ENCODE data around the gene INSR.
"Not testable (repeated sequence)": the region's sequence is repeated elsewhere in the genome, so short reads cannot be mapped to it uniquely, and the experiment has no call there.

INSR gene

DNA sequence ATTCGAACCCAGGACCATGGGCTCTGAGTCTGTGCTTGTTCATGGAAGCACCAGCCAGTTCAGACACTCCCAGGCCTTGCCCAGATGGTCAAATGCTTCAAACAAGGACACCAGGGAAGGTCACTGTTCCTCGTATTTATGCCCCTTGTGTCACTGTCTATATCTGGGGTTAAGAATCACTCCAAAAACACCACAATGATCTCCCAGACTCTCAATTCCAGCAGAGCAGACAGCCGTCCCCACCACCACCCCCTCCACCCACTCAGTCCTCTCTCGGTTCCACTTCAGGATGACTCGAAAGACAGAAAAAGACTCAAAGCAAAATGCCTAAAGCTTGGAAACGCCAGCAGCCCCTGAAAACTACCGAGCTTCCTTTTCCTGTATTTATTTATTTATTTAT, 79.0 kb downstream of the INSR start:
- no peak for DNase-seq

- DNase-seq = no peak
These were observed 79.7 kb downstream of the INSR start for GRCh38 chr19:7214324-7215089.

DNA sequence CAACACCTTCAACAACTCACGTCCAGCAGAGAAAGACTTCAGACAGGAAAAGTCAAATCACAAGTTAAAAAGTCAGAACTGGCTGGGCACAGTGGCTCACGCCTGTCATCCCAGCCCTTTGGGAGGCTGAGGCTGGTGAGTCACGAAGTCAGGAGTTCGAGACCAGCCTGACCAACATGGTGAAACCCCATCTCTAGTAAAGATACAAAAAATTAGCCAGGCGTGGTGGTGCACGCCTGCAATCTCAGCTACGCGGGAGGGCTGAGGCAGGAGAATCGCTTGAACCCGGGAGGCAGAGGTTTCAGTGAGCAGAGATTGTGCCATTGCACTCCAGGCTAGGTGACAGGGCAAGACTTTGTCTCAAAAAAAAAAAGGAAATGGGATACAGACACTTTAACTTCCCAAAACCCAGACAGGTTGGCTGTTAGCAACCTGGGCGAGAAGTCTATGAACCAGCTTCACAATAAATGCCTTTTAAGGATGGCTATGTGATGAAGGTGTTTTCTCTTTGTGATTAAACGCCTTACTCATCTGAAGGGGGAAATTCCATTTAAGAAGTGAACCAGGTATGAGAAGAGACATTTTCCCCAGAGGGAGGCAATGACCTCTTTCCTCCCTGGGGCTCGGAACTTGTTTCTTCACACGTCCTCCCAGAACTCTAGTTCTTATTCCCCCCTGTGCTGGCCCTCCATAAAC, 80.4 kb downstream of the INSR start:
- DNase-seq = no peak

DNA sequence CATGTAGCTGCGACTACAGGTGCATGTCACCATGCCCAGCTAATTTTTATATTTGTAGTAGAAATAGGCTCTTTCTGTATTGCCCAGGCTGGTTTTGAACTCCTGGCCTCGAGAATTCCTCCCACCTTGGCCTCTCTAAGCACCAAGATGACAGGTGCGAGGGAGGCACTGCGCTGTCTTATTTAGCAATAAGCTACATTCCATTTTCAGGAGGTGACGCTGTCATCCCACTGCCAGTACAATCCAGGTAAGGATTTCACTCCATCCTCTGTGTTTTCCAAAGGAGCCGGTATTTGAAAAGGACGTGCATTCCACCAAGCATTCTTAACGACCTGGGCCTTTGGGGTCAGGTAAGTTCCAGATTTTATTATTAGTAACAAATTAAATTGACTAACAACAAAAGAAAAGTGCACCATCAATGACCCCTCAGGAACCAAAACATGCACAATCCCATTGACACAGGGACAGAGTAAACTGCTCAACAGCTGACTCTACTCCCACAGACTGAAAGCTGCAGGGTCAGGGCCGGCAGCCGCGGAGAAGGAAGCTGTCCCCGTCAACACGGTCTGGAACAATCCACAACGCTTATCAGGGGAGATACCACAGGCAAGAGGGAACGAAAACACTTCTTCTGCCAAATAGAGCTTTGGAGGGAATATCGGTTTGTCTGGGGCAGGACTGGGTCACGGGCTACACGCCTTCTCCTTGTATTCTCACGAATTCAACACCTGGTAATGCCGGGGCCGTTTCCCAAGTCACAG, 82.8 kb downstream of the INSR start:
- no peak for DNase-seq

GRCh38 chr19:7210359-7210758, 83.9 kb downstream of the INSR start:
- DNase-seq = no peak

DNA sequence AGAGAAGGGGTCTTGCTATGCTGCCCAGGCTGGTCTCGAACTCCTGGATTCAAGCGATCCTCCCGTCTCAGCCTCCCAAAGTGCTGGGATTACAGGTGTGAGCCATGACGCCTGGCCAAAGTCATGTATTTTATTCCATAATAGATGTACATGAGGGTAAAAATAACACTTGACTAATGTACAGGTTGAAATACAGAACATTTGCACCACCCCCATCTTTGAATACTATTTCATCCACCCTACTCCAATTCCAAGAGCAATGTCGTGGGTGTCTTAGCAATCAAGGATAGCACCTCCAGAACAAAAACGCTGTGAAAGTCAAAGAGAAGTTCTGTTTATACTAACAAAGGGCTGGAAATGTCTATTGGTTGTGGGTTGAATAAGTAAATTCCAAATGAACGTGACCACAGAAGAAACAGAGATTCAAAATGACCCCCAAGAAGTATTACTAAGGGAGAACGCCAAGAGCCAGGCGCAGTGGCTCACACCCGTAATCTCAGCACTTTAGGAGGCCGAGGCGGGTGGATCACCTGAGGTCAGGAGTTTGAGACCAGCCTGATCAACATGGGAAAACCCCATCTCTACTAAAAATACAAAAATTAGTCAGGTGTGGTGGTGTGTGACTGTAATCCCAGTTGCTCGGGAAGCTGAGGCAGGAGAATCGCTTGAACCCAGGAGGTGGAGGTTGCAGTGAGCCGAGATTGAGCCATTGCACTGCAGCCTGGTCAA, 84.5 kb downstream of the INSR start:
- DNase-seq = not testable (repeated sequence)

DNA sequence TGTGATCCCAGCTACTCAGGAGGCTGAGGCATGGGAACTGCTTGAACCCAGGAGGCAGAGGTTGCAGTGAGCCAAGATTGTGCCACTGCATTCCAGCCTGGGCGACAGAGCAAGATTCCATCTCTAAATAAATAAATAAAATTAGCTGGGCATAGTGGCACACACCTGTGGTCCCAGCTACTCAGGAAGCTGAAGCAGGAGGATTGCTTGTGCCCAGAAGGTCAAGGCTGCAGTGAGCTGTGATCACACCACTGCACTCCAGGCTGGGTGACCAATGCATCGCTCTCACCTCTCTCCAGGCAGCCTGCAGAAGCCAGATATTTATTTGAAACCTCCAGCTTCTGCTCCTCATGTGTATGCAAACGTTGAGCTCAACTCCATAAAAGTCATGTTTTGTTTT, 85.2 kb downstream of the INSR start:
- DNase-seq = not testable (repeated sequence)

DNA sequence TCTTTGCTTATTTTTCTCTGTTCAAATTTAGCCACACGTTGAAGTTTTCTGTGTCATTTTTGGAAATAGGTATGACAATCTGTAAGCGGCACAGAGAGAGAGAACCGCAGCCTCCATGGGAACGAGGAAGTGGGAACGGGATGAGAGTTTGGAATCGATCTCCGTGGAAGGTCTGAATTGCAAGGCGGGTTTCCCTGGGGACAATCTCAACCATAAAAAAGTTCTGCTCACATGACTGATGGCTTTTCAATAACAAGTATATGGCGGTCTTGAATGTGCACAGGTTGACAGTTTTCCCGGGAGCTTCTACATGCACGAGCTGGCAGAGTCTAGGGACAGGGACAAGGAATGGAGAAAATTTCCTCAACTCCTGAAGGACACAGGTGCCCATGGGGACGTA, 90.9 kb downstream of the INSR start:
- DNase-seq = no peak

GRCh38 chr19:7202888-7203287, 91.3 kb downstream of the INSR start:
- no peak for DNase-seq

GRCh38 chr19:7200736-7201135, 93.5 kb downstream of the INSR start:
- no peak for DNase-seq

- no peak for DNase-seq
These were observed 94.3 kb downstream of the INSR start for GRCh38 chr19:7199613-7200533.

DNA sequence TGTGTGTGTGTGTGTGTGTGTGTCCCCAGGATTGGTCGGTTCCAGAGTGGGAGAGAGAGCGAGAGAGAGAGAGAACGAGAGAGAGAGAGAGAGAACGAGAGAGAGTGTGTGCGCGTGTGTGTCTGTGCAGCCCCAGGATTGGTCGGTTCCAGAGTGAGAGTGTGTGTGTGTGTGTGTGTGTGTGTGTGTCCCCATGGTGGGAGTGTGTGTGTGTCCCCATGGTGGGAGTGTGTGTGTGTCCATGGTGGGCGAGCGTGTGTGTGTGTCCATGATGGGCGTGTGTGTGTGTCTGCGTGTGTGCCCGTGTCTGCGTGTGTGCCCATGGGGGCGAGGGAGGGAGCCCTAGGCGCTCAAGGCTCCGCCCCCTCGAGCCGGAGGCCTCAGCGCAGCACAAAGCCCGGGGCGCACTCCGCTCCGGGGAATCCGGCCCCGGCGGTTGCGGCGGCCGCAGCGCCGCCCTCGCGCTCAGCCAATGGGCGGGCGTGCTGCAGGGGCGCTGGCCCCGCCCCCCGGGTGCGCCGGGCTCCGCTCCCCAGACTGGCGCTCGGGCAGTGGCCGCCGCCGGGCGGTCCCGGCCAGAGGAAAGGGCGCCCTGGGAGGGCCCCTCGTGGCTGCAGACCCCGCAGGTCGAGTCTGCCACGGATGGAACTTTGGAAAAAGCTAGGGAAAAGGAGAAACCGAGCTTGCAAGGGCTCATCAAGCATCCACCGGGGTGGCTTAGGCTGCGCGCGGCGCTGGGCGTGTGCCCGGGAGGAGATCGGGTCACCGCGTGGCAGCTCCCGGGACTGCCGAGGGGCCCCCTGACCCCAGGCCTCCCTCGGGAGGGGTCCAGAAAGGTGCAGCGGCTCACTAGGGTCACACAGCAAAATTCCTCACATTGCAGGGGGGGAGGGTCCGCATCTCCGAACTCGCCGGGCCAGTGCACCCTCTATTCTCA, 96.2 kb downstream of the INSR start:
- DNase-seq = peak; percentile 86 to 97

- peak; percentile 53 to 74 for DNase-seq
These were observed 97.0 kb downstream of the INSR start for GRCh38 chr19:7197119-7197759.

- DNase-seq = no peak
These were observed 97.5 kb downstream of the INSR start for GRCh38 chr19:7196763-7197118.

DNA sequence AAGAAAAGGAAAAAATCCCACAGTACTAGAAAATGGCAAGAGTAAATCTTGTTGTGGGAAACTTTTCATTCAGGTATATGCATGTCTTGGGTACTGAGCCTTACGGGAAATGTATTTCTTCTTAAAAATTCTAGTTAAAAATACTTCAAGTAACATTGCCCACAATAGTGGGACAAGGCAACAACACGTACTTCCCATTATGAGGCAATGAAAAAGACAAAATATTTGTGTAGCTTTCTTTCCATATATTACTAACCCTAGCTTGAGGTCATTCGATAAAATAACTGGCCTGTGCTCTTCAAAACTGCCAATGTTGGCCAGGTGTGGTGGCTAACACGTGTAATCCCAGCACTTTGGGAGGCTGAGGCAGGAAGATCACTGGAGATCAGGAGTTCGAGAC, 99.2 kb downstream of the INSR start:
- DNase-seq = no peak

DNA sequence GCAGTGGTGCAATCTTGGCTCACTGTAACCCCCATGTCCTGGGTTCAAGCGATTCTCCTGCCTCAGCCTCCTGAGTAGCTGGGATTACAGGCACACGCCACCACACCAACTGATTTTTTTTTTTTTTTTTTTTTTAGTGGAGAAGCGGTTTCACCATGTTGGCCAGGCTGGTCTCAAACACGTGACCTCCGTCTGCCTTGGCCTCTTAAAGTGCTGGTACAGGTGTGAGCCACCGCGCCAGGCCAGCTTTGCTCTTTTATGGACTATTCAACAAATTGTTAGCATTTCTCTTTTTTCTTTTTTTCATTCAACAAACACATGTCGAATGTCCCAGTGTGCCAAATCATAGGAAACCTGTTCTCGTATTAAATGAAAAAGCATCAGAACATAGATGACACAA, 99.6 kb downstream of the INSR start:
- no peak for DNase-seq

DNA sequence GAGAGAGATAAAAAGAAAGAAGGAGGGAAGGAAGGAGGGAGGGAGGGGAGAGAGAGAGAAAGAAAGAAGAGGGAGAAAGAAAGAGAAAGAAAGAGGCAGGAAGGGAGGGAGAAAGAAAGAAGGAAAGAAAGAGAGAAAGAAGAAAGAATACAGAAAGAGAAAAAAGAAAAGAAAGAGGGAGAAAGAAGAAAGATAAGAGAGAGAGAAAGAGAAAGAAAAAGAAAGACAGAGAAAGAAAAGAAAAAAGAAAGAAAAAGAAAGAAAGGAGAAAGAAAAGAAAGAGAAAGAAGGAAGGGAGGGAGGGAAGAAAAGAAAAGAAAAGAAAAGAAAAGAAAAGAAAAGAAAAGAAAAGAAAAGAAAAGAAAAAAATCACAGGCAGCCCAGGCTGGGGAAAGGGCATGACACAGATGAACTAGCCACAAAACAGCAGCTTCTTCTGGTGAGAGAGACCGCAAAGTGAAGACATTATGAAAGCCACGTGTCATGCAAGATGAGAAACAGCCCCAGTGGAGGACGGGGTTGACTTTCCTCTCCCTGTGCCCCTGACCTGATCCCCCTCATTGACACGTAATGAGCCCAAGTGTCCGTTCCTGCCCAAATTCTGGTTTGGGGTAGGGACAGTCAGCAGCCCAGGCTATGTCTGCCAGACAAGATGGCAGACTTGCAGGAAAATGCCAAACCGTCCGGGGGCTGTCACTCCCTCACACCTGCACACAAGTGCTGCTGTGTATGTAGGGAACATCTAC, 102.1 kb downstream of the INSR start:
- no peak for DNase-seq

DNA sequence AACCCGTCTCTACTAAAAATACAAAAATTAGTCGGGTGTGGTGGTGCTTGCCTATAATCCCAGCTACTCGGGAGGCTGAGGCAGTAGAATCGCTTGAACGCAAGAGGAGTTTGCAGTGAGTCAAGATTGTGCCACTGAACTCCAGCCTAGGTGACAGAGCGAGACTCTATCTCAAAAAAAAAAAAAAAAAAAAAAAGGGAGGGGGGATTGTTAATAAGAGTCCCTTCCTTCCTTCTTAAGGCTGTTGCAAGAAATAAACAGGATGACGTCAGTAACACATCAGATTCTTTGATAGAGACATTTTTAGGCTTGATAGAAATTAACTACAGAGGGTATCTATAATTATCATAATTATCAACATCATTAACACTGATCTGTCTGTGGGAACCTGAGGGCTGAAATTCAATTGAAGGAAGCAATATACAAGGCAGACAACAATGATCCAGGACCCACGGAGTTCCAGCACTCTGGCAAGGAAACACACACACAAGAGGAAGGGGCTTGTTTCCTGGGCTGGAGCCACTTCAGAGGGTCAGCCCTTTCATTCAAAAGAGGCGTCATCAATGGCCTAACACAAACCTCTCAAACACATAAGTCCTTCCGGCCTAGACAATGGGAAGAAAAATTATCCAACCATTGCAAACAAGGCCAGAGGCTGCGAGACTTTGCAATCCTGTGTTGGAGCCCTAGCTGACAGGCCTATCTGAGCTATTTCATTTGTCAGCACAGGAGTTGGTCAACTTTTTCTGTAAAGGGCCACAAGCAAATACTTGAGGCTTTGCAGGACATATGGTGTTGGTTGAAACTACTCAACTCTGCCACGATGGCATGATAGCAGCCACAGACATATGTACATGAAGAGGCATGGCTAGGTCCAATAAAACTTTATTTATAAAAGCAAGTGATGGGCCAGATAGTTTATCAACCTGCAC, 105.2 kb downstream of the INSR start:
- DNase-seq = no peak
